ENCODE measurements around the gene SLC26A4.

GRCh38 chr7:107696330-107696946, 35.8 kb downstream of the SLC26A4 start:
- no peak for TF ChIP-seq POLR2A (IDR thresholded peaks at IDR 0.05)
- TF ChIP-seq CTCF (IDR thresholded peaks at IDR 0.05) = no peak
